Pancreas (tissue), 10 donors: Measurements from ENCODE around the gene MEGF6. TPM values are rescaled to one million over a fixed set of nuclear protein-coding genes. Genes with fewer than 3 reads are reported as not detected.

Experiments
- ATAC-seq, 4 donors: fragments of 200-7000 bp; cut with Tn5 transposase; one replicate each; pipeline versions ENCODE4 v1.8.0 to v1.9.1; 2020; ENCODE audit warnings: mild to moderate bottlenecking in 4 of 4, moderate library complexity in 4 of 4
- DNase-seq, 6 donors: peaks; one replicate each; pipeline ENCODE4 v3.0.0-alpha.2; 2020
- FAIRE-seq: peaks from 2 replicates; lab custom pipeline; 2012; peaks lifted over from hg19 to GRCh38; lab: Jason Lieb, UNC
- H3K27ac ChIP-seq, 4 donors: fragments of 200-600 bp; sonication (generic); 1 replicate in 3 of 4; 2 replicates in 1 of 4; pipeline versions ENCODE4 v1.5.0 to v1.8.0; 2020
- H3K27me3 ChIP-seq, 4 donors: fragments of 200-600 bp; one replicate each; pipeline ENCODE4 v1.8.0; 2021
- H3K36me3 ChIP-seq, 3 donors: fragments of 200-600 bp; sonication (generic) in 1 of 3; one replicate each; pipeline versions ENCODE4 v1.5.0 to v1.8.0; 2020 to 2021
- H3K4me1 ChIP-seq, 3 donors: fragments of 200-600 bp; one replicate each; pipeline ENCODE4 v1.8.0; 2021
- H3K4me3 ChIP-seq, 4 donors: fragments of 200-600 bp; sonication (generic) in 2 of 4; one replicate each; pipeline versions ENCODE4 v1.5.0 to v1.8.0; 2020 to 2021
- H3K9me3 ChIP-seq, 4 donors: fragments of 200-600 bp; one replicate each; pipeline ENCODE4 v1.8.0; 2021
- CTCF ChIP-seq, 4 donors: fragments of 200-600 bp; sonication (generic) in 3 of 4; IDR thresholded peaks; one replicate each; pipeline versions ENCODE4 v1.5.0 to v1.8.0; 2021; ENCODE audit warnings: antibody characterized with exemption in 4 of 4
- WGBS, 2 donors: extraction: QIAGEN DNeasy Blood & Tissue Kit; methylation state at CpG; one replicate each; pipeline ENCODE4 v1.1.7; 2013; 5-methylcytosine and 5-hydroxymethylcytosine counted together
- intact Hi-C, 3 donors: fragments of 100-400 bp; cut with DNase I; formaldehyde crosslinking; loops; one replicate each; pipeline versions ENCODE4 v1.11.1 to v1.14.2; 2022
- polyA plus RNA-seq, 2 donors: library from polyadenylated mRNA; stranded (reverse); fragments of 200-250 nt; gene quantifications; one replicate each; pipeline ENCODE4 v1.2.3, GENCODE V29; 2013
- total RNA-seq, 6 donors: library from RNA; stranded (reverse); fragmentation: NEBNext Ultra II Directional in 4 of 6; extraction: Animal tissue kit (Norgen Biotek cat#: 25700) in 4 of 6; gene quantifications; one replicate each; pipeline versions ENCODE4 v1.2.1 to v1.2.4, GENCODE V29; 2021 to 2023
- donor health status: healthy with polysubstance abuse.
- donor health status: DM: no; HTN: no; CAD: no; lungs with moderate emphysema.
- donor health status: DM: no; HTN: no; CAD: no.
- donor health status: control.
- donor health status: control.
- donor health status: Bipolar disorder and iron deficiency.
- donor health status: DM: yes; HTN: yes; CAD: no.
- donor health status: DM: no; HTN: no; CAD: no.
- donor health status: DM: no; HTN: no; CAD: no.
- donor health status: DM: yes; HTN: yes; CAD: no.

MEGF6 gene
- total and polyA plus RNA-seq, 8 donors = 2.6 to 20.0 (median 8.4) TPM

GRCh38 chr1:3450983-3451382 is 160.3 kb downstream of the MEGF6 start:
- Histone ChIP-seq H3K27me3 (no peaks in the 10 kb centered on the region), H3K4me3 (no peak overlapping the region)
- 54 to 66% methylated on average over 12 of the region's 12 CpGs for WGBS, 2 donors

GRCh38 chr1:3450202-3450863 is 161.0 kb downstream of the MEGF6 start:
- intact Hi-C loops = loop anchor here in 1 of 3 donors (10.0 kb wide), 1 partner anchor 174 kb away; the partner anchor contains the start of gene TPRG1L
- no peaks in the 10 kb centered on the region for H3K36me3 ChIP-seq
- ATAC-seq (no peak), FAIRE-seq (no peak), DNase-seq (no peak)
- H3K27me3 ChIP-seq = no peaks in the 10 kb centered on the region
- WGBS, 2 donors = 55 to 69% methylated on average over 9 of the region's 9 CpGs
- H3K4me3 ChIP-seq = no peak overlapping the region
- TF ChIP-seq CTCF (IDR thresholded peaks at IDR 0.05) = no peak
- no peaks in the 10 kb centered on the region for H3K9me3 ChIP-seq
- H3K4me1 ChIP-seq = peaks cover 6 to 10% (median 8%) of the 10 kb centered on the region in 3 donors
- no peak overlapping the region for H3K27ac ChIP-seq

More at GRCh38 chr1:3450983-3451382, 160.3 kb downstream of the MEGF6 start:
- Histone ChIP-seq H3K27ac (no peak overlapping the region), H3K9me3 (no peaks in the 10 kb centered on the region), H3K36me3 (no peaks in the 10 kb centered on the region), H3K4me1 (peaks cover 6 to 11% (median 8%) of the 10 kb centered on the region in 3 donors)
- TF ChIP-seq CTCF (IDR thresholded peaks at IDR 0.05) = no peak
- no peak for ATAC-seq
- DNase-seq = peak in 1 of 6 donors; percentile 27
- intact Hi-C loops = loop anchor here in 1 of 3 donors (10.0 kb wide), 1 partner anchor 174 kb away; the partner anchor contains the start of gene TPRG1L
- FAIRE-seq = no peak

- no peak for ATAC-seq
- no peak overlapping the region for H3K27ac ChIP-seq
- peak in 2 of 6 donors; percentile 9 to 49 for DNase-seq
- FAIRE-seq = no peak
- no peaks in the 10 kb centered on the region for H3K4me1 ChIP-seq
- H3K9me3 ChIP-seq = no peaks in the 10 kb centered on the region
- no peaks in the 10 kb centered on the region for H3K27me3 ChIP-seq
- no peak overlapping the region for H3K4me3 ChIP-seq
- no peak for TF ChIP-seq CTCF (IDR thresholded peaks at IDR 0.05)
- intact Hi-C loops = no loop called here
- no peaks in the 10 kb centered on the region for H3K36me3 ChIP-seq
- 65 to 69% methylated on average over 10 of the region's 10 CpGs for WGBS, 2 donors
Observed at GRCh38 chr1:3444736-3445135, 166.6 kb downstream of the MEGF6 start.

- DNase-seq (peak in 1 of 6 donors; percentile 23), ATAC-seq (no peak), FAIRE-seq (no peak)
- no peak for TF ChIP-seq CTCF (IDR thresholded peaks at IDR 0.05)
- 74 to 84% methylated on average over 18 of the region's 18 CpGs for WGBS, 2 donors
- Histone ChIP-seq H3K4me3 (no peak overlapping the region), H3K27ac (no peak overlapping the region), H3K36me3 (no peaks in the 10 kb centered on the region), H3K4me1 (no peaks in the 10 kb centered on the region), H3K9me3 (no peaks in the 10 kb centered on the region), H3K27me3 (no peaks in the 10 kb centered on the region)
- intact Hi-C loops = no loop called here
Observed at GRCh38 chr1:3444298-3444697, 167.0 kb downstream of the MEGF6 start.

- ATAC-seq = no peak
- no peak for TF ChIP-seq CTCF (IDR thresholded peaks at IDR 0.05)
- no peak overlapping the region for H3K4me3 ChIP-seq
- no peaks in the 10 kb centered on the region for H3K27me3 ChIP-seq
- H3K9me3 ChIP-seq = no peaks in the 10 kb centered on the region
- 65 to 71% methylated on average over 7 of the region's 7 CpGs for WGBS, 2 donors
- no peaks in the 10 kb centered on the region for H3K36me3 ChIP-seq
- intact Hi-C loops = no loop called here
- H3K4me1 ChIP-seq = no peaks in the 10 kb centered on the region
- no peak for FAIRE-seq
- no peak overlapping the region for H3K27ac ChIP-seq
- no peak for DNase-seq
Observed at GRCh38 chr1:3443807-3444206, 167.5 kb downstream of the MEGF6 start.
